K562 (cell line): ENCODE results near the gene PHPT1. TPM values are rescaled to one million over a fixed set of nuclear protein-coding genes. Genes with fewer than 3 reads are reported as not detected.

Experiments
- ATAC-seq: fragments of 200-7000 bp; cut with Tn5 transposase; 3 replicates; pipeline ENCODE4 v1.9.1; 2020; ENCODE audit warnings: moderate library complexity
- BruUV-seq: library from RNA; stranded (reverse); fragments of 400-500 nt; replicated peaks from 2 replicates; lab custom pipeline; 2021; lab: Mats Ljungman, UMichigan
- CTCF ChIA-PET: fragments of 300-600 bp; formaldehyde crosslinking; extraction: SDS; loops from one replicate; lab custom pipeline; 2021; ENCODE audit warnings: low intra/inter-chr PET ratio; lab: Yijun Ruan, JAX
- POLR2A ChIA-PET: fragments of 300-600, 350-650 bp; sonication (Branson Sonifier 250); formaldehyde crosslinking; extraction: SDS; loops from one replicate; lab custom pipeline; 2021; ENCODE audit warnings: antibody characterized with exemption, inconsistent platforms; lab: Yijun Ruan, JAX
- DNase-seq, 4 experiments: peaks; one replicate each; pipeline versions ENCODE4 v3.0.0 to v3.0.0-alpha.2; 2011 to 2018; ENCODE audit warnings: low spot score in 3 of 4, mixed read lengths in 3 of 4; ENCODE audit errors: extremely low read depth in 1 of 4
- FAIRE-seq: peaks from 2 replicates; lab custom pipeline; 2011; peaks lifted over from hg19 to GRCh38; lab: Jason Lieb, UNC
- H2AFZ ChIP-seq: 2 replicates; pipeline ENCODE4 v1.6.0; 2011; ENCODE audit warnings: low read depth, low read length, control low read depth, inconsistent platforms
- H3K27ac ChIP-seq: fragments of 200-600 bp; 3 replicates; pipeline ENCODE4 v1.8.0; 2011; ENCODE audit warnings: low read depth, mild to moderate bottlenecking, control low read depth, inconsistent platforms, low read length, moderate library complexity, mixed read lengths; ENCODE audit errors: extremely low read depth
- H3K27me3 ChIP-seq, 2 experiments: fragments of 300-600 bp in 1 of 2; 2 replicates in 1 of 2; 3 replicates in 1 of 2; pipeline versions ENCODE4 v1.6.0 to v1.8.0; 2011; ENCODE audit warnings: inconsistent platforms in 2 of 2, low read length in 2 of 2, mild to moderate bottlenecking in 1 of 2, mixed read lengths in 1 of 2, moderate library complexity in 1 of 2; ENCODE audit not compliant: control insufficient read depth in 2 of 2, insufficient read depth in 2 of 2
- H3K36me3 ChIP-seq: fragments of 300-600 bp; 3 replicates; pipeline ENCODE4 v1.8.0; 2011; ENCODE audit warnings: mild to moderate bottlenecking, low read length, inconsistent platforms; ENCODE audit not compliant: control insufficient read depth, insufficient read depth
- H3K4me1 ChIP-seq, 2 experiments: fragments of 200-600 bp in 1 of 2; replicated peaks in 1 of 2; 2 replicates in 1 of 2; 3 replicates in 1 of 2; pipeline versions ENCODE4 v1.5.1 to v1.8.0; 2011; ENCODE audit warnings: inconsistent platforms in 2 of 2, low read length in 2 of 2, mild to moderate bottlenecking in 1 of 2, mixed read lengths in 1 of 2, moderate library complexity in 1 of 2; ENCODE audit not compliant: control insufficient read depth in 2 of 2, insufficient read depth in 2 of 2
- H3K4me2 ChIP-seq: 2 replicates; pipeline ENCODE4 v1.6.1; 2011; ENCODE audit warnings: low read length, control low read depth, inconsistent platforms, mixed read lengths; ENCODE audit not compliant: insufficient read depth
- H3K4me3 ChIP-seq: fragments of 200-600 bp; sonication (generic), shearing (Covaris generic); 2 replicates; pipeline ENCODE4 v1.5.1; 2016; ENCODE audit warnings: control low read depth, inconsistent platforms
- H3K79me2 ChIP-seq: fragments of 200-600 bp; 3 replicates; pipeline ENCODE4 v1.8.0; 2011; ENCODE audit warnings: low read length, inconsistent platforms; ENCODE audit not compliant: control insufficient read depth, insufficient read depth
- H3K9ac ChIP-seq, 2 experiments: 2 replicates each; pipeline versions ENCODE4 v1.6.0 to v1.6.1; 2011; ENCODE audit warnings: low read depth in 2 of 2, low read length in 2 of 2, control low read depth in 1 of 2, inconsistent platforms in 1 of 2, mild to moderate bottlenecking in 1 of 2, mixed read lengths in 1 of 2; ENCODE audit not compliant: insufficient read depth in 1 of 2
- H3K9me1 ChIP-seq: one replicate; pipeline ENCODE4 v1.6.0; 2011; ENCODE audit warnings: inconsistent platforms, mild to moderate bottlenecking, low read length, moderate library complexity; ENCODE audit not compliant: control insufficient read depth, insufficient read depth
- H3K9me3 ChIP-seq: replicated peaks from 2 replicates; pipeline ENCODE4 v1.5.1; 2011; ENCODE audit warnings: low read depth, low read length, inconsistent platforms; ENCODE audit not compliant: control insufficient read depth, insufficient read depth
- H4K20me1 ChIP-seq: replicated peaks from 2 replicates; pipeline ENCODE4 v1.6.1; 2011; ENCODE audit warnings: low read length, inconsistent platforms, mixed read lengths; ENCODE audit not compliant: control insufficient read depth, insufficient read depth
- FIP1L1 ChIP-seq: fragments of 200-400 bp; formaldehyde crosslinking; IDR thresholded peaks from 2 replicates; pipeline ENCODE4 v1.6.1; 2018; ENCODE audit warnings: mild to moderate bottlenecking, low read depth, low read length; ENCODE audit not compliant: poor library complexity, severe bottlenecking
- NFATC3 ChIP-seq: fragments of 450-650 bp; IDR thresholded peaks from 2 replicates; pipeline ENCODE4 v1.6.1; 2017; ENCODE audit warnings: mild to moderate bottlenecking
- POLR2G ChIP-seq: fragments of 200-400 bp; formaldehyde crosslinking; IDR thresholded peaks from 2 replicates; pipeline ENCODE4 v1.6.1; 2017; ENCODE audit warnings: low read depth, mild to moderate bottlenecking, antibody characterized with exemption, low read length, moderate library complexity
- RBFOX2 ChIP-seq: fragments of 200-400 bp; formaldehyde crosslinking; IDR thresholded peaks from 2 replicates; pipeline ENCODE4 v1.6.1; 2017; ENCODE audit warnings: low read depth, mild to moderate bottlenecking, low read length, moderate library complexity
- WGBS: fragments of 100-300 bp; shearing (Covaris generic); methylation state at CpG from one replicate; pipeline ENCODE4 v1.1.6; 2016; ENCODE audit warnings: low coverage, mixed read lengths; ENCODE audit not compliant: insufficient coverage; ENCODE audit errors: missing lambda C conversion rate; 5-methylcytosine and 5-hydroxymethylcytosine counted together
- in situ Hi-C: fragments of 300-500 bp; cut with MboI; formaldehyde crosslinking; loops from 4 replicates; pipeline ENCODE4 v1.15.0; 2018; ENCODE audit warnings: inconsistent platforms, mixed read lengths
- intact Hi-C: fragments of 100-400 bp; cut with micrococcal nuclease; formaldehyde crosslinking; loops from 2 replicates; pipeline ENCODE4 v1.14.2; 2022
- polyA plus RNA-seq, 8 experiments: library from polyadenylated mRNA; depleted of rRNA in 4 of 8; stranded (reverse) in 5 of 8; unstranded in 3 of 8; fragments of >200 nt; fragmentation: Nextera tagmentation in 2 of 8; fragmentation: Illumina TruSeq in 1 of 8; extraction: Ambion mirVana in 2 of 8; extraction: Trizol in 1 of 8; gene quantifications; 2 replicates each; pipeline versions ENCODE4 v1.2.1 to v1.2.3, GENCODE V29; 2011 to 2014; ENCODE audit warnings: inconsistent platforms in 1 of 8, missing spikeins in 1 of 8
- total RNA-seq, 7 experiments: library from RNA; depleted of rRNA in 6 of 7; stranded (reverse); fragments of >200 nt in 6 of 7; fragmentation: Illumina TruSeq in 2 of 7; extraction: Trizol in 2 of 7; gene quantifications; 2 replicates each; pipeline versions ENCODE4 v1.2.1 to v1.2.3, GENCODE V29; 2011 to 2021; ENCODE audit warnings: low replicate concordance in 1 of 7

Gene PHPT1
- total and polyA plus RNA-seq, 9 of the 15 experiments (the other 6 are each of a cell fraction or from before 2014, with no cell fraction given) = 20.9 to 166 (median 129) TPM

DNA sequence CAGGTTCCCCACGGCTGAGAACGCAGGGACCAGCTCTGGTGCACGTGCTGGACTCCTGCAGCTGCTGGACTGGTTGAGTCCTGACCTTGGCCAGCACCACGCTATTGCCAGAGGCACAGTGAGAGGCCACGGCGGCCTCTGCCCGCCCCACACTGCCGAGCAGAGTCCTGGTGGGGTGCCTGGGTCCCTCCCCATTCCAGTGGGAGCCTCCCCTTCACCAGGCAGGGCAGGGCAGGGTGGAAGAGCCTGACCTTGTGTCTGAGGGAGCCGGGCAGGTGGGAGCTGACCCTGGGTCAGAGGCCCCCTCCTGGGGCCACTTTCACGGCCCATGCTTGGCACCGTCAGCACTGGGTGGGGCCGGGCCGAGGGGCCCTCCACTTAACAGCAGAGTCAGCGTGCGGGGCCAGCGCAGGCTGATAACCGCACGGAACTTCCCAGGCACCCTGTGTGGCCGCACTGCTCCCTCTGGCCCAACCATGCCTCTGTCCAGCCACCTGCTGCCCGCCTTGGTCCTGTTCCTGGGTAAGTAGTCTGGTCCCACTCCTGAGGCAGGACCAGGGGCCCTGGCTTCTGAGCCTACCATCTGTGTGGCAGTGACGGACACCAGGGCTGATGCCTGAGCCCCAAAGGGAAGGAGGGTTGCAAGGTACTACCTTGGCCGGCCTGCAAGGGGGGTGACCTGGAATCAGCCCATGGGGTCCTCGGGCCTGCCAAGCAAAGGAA lies 2.9 kb downstream of the PHPT1 start, which contains the start of gene MAMDC4:
Gene MAMDC4 (plus strand): TSS at position 406 of the 723 bp plus-strand sequence. CDS start 71 bp downstream, at position 477.
- Histone ChIP-seq H3K27ac (no peak within 1 kb of the TSS), H3K9me3 (no peaks in the 10 kb centered on the region), H3K79me2 (peaks cover 27% of the 10 kb centered on the region), H3K4me2 (no peak within 1 kb of the TSS; the same call in 1 of the 2 replicates), H3K27me3 (no peaks in the 10 kb centered on the region), H3K4me1 (peaks cover 9 to 89% of the 10 kb centered on the region in 2 experiments; a peak in 4 of 5 replicates), H3K36me3 (peaks cover 29% of the 10 kb centered on the region; the same call in 1 of the 3 replicates), H4K20me1 (0 out of 2 replicates have a peak, but pooled peaks cover 7% of the 10 kb centered on the region), H3K9ac (peak within 1 kb of the TSS in 1 of 2 experiments; percentile 97; a peak in 2 of 4 replicates), H2AFZ (no peak within 1 kb of the TSS), H3K4me3 (no peak within 1 kb of the TSS), H3K9me1 (no peaks in the 10 kb centered on the region)
- DNase-seq (no peak), ATAC-seq (no peak), FAIRE-seq (no peak)
- in situ Hi-C loops (no loop called here), intact Hi-C loops (no loop called here)
- TF ChIP-seq RBFOX2 (peak; percentile 1; the same call in 1 of the 2 replicates), NFATC3 (no peak), POLR2G (peak; percentile 77), FIP1L1 (peak; percentile 26)
- POLR2A ChIA-PET = interaction anchor here (0.6 to 1.5 kb wide), 3 partner anchors 10 to 159 kb away, joined by 3 to 8 read pairs (median 3); no protein-coding TSS in a partner anchor
- 71% methylated on average over 21 of the region's 23 CpGs for WGBS
- BruUV-seq = no TSS peak
- CTCF ChIA-PET = no interaction called here
